ENCODE measurements around the gene BRWD1. TPM values are rescaled to one million over a fixed set of nuclear protein-coding genes. Genes with fewer than 3 reads are reported as not detected.

The BRWD1 gene
- total RNA-seq, 4 donors from 2014 or later: 64.8 to 99.9 (median 86.9) TPM

DNA sequence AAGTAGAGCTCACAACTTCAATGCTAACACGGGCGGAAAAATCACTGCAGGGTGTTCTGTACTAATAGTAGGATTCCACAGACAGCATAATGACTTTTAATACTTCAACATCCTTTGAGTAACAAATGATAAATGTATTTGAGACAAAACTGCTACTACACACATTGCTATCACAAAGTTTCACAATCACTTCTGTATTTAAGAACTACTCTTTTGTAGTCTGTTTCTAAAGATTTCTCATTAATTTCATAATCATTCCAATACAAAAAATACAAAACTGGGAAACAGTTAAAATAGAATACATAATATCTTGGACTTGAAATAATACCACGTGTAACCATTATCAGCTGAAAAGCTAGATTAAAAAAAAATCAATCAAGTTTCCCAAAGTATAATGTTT, 32.8 kb upstream of the BRWD1 start:
- Histone ChIP-seq H3K36me3 (peaks cover 0 to 30% (median 0%) of the 10 kb centered on the region in 3 donors), H3K27ac (no peak overlapping the region), H3K4me3 (no peak overlapping the region), H3K9me3 (no peaks in the 10 kb centered on the region), H3K27me3 (no peaks in the 10 kb centered on the region), H3K4me1 (peaks cover 0 to 33% (median 0%) of the 10 kb centered on the region in 4 donors)
- TF ChIP-seq, protein P1, sequence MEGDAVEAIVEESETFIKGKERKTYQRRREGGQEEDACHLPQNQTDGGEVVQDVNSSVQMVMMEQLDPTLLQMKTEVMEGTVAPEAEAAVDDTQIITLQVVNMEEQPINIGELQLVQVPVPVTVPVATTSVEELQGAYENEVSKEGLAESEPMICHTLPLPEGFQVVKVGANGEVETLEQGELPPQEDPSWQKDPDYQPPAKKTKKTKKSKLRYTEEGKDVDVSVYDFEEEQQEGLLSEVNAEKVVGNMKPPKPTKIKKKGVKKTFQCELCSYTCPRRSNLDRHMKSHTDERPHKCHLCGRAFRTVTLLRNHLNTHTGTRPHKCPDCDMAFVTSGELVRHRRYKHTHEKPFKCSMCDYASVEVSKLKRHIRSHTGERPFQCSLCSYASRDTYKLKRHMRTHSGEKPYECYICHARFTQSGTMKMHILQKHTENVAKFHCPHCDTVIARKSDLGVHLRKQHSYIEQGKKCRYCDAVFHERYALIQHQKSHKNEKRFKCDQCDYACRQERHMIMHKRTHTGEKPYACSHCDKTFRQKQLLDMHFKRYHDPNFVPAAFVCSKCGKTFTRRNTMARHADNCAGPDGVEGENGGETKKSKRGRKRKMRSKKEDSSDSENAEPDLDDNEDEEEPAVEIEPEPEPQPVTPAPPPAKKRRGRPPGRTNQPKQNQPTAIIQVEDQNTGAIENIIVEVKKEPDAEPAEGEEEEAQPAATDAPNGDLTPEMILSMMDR (IDR thresholded peaks at IDR 0.05): no peak
- TF ChIP-seq POLR2A (IDR thresholded peaks at IDR 0.05): no peak
- DNase-seq: no peak

DNA sequence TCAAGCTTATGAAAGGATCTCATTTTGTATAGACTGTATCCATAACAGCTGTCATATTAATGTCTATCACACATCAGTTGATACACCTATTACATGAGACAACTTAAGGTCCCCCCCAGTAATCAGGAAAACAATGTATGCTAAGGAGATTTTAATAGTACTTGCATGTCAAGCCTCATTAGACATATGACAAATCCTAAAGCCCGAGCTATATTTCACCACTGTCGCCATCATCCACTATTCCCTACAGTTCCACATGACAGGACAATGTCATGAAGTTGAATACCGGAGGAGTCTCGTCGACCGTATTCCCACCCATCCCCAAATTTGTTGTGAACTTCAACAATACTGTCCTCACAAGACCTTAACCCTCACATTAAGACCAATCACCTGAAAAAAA, 32.0 kb upstream of the BRWD1 start:
- Histone ChIP-seq H3K9me3 (no peaks in the 10 kb centered on the region), H3K36me3 (peaks cover 0 to 35% (median 0%) of the 10 kb centered on the region in 3 donors), H3K27me3 (no peaks in the 10 kb centered on the region), H3K4me3 (no peak overlapping the region), H3K4me1 (peaks cover 0 to 33% (median 0%) of the 10 kb centered on the region in 4 donors), H3K27ac (no peak overlapping the region)
- TF ChIP-seq, protein P1 (IDR thresholded peaks at IDR 0.05): no peak
- no peak for TF ChIP-seq POLR2A (IDR thresholded peaks at IDR 0.05)
- DNase-seq: no peak

DNA sequence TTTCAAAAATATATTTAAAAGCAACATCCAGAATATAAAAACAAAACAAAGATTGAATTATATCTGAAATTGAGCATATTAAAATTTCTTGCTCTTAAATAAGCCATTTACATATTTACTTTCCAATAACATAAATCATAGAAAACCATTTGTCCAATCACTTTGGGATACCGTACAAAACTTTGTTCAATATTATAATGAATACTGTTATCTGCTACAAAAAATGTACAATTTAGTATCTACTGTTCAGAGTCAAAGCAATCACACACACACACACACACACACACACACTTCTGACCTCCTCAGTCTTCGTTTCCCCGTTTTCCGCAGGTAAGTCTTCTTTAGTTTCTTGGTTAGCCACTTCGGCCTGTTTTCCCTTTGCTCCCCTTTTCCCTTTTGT, 31.4 kb upstream of the BRWD1 start:
- Histone ChIP-seq H3K27me3 (no peaks in the 10 kb centered on the region), H3K4me1 (peaks cover 0 to 27% (median 0%) of the 10 kb centered on the region in 4 donors), H3K9me3 (no peaks in the 10 kb centered on the region), H3K4me3 (no peak overlapping the region), H3K36me3 (peaks cover 0 to 35% (median 0%) of the 10 kb centered on the region in 3 donors), H3K27ac (no peak overlapping the region)
- no peak for DNase-seq
- no peak for TF ChIP-seq POLR2A (IDR thresholded peaks at IDR 0.05)
- TF ChIP-seq, protein P1 (IDR thresholded peaks at IDR 0.05): no peak

DNA sequence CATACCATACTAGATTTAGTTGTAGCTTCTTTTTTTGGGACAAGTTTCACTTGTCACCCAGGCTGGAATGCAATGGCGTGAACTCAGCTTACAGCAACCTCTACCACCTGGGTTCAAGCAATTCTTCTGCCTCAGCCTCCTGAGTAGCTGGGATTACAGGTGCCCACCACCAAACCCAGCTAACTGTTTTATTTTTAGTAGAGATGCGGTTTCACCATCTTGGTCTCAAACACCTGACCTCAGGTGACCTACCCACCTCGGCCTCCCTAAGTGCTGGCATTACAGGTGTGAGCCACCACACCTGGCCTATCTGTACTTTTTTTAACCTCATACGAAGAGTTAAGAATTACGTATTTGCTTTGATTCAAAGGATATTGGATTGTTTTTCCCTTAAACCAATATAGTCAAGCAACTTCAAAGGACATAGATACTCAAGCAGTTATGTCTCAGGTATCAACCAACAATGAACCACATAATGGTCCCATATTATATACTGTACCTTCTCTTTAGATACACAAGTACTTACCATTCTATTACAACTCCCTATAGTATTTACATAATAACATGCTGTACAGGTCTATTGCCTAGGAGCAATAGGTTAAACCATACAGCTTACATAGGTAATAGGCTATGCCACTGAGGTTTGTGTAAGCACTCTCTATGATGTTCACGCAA, 28.0 kb upstream of the BRWD1 start:
- peaks cover 0 to 33% (median 0%) of the 10 kb centered on the region in 3 donors for H3K36me3 ChIP-seq
- DNase-seq: no peak

DNA sequence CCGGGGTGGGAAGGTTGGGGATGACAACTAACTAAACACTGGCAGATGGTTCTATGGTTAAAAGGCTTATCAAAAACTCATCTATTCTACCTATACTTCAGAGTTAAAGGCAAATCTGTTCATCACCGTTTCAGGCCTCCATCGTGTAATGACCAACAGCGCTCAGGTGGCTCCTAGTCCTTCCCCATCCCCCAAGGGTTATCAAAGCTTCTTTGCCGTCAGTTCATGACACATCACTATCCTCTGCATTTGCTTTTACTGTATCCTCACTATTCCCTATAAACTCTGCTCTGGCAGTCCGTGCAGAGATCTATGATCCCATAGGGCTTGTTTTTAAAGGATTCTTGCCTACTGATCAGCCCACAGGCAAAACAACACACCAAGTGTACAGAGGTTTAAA, 27.3 kb upstream of the BRWD1 start:
- Histone ChIP-seq H3K27me3 (no peaks in the 10 kb centered on the region), H3K4me3 (no peak overlapping the region), H3K36me3 (peaks cover 0 to 32% (median 0%) of the 10 kb centered on the region in 3 donors), H3K4me1 (peaks cover 0 to 4% (median 0%) of the 10 kb centered on the region in 4 donors), H3K27ac (no peak overlapping the region), H3K9me3 (no peaks in the 10 kb centered on the region)
- DNase-seq: no peak
- no peak for TF ChIP-seq POLR2A (IDR thresholded peaks at IDR 0.05)
- TF ChIP-seq, protein P1 (IDR thresholded peaks at IDR 0.05): no peak

More for the DNA sequence above, 28.0 kb upstream of the BRWD1 start:
- TF ChIP-seq POLR2A (IDR thresholded peaks at IDR 0.05): no peak
- TF ChIP-seq, protein P1 (IDR thresholded peaks at IDR 0.05): no peak
- Histone ChIP-seq H3K4me3 (no peak overlapping the region), H3K27ac (no peak overlapping the region), H3K4me1 (peaks cover 0 to 9% (median 0%) of the 10 kb centered on the region in 4 donors), H3K27me3 (no peaks in the 10 kb centered on the region), H3K9me3 (no peaks in the 10 kb centered on the region)
